ENCODE data around the gene PIGS. TPM values are rescaled to one million over a fixed set of nuclear protein-coding genes. Genes with fewer than 3 reads are reported as not detected.

PIGS gene
- total and polyA plus RNA-seq, 9 of the 15 experiments (the other 6 are each of a cell fraction or from before 2014, with no cell fraction given): 47.5 to 138 (median 57.6) TPM

- H3K79me2 ChIP-seq (ENCODE audit: control insufficient read depth, insufficient read depth, low read length): 0 out of 3 replicates have a peak, but pooled peaks cover 2% of the 10 kb centered on the region
- H3K4me1 ChIP-seq (replicated peaks in 1 of 2; ENCODE audit: control insufficient read depth in 2 of 2, insufficient read depth in 2 of 2, low read length in 2 of 2): no peaks in the 10 kb centered on the region
- in situ Hi-C loops (cut with MboI) (no loop called here), intact Hi-C loops (cut with micrococcal nuclease) (no loop called here)
- ATAC-seq (no peak), DNase-seq (ENCODE audit: extremely low read depth in 1 of 4, low spot score in 3 of 4) (no peak), FAIRE-seq (no peak)
- TF ChIP-seq ZHX1 (conservative IDR thresholded peaks at IDR 0.05; ENCODE audit: low read length) (no peak), ZNF445 (CRISPR knock-in tag; IDR thresholded peaks at IDR 0.05; ENCODE audit: low read depth) (no peak), SOX6 (IDR thresholded peaks at IDR 0.05) (no peak), GABPB1 (CRISPR knock-in tag; IDR thresholded peaks at IDR 0.05) (no peak), TOE1 (IDR thresholded peaks at IDR 0.05; ENCODE audit: borderline replicate concordance) (no peak), TOE1 (CRISPR knock-in tag; IDR thresholded peaks at IDR 0.05; ENCODE audit: borderline replicate concordance, low read depth) (no peak)
- ChIA-PET CTCF (ENCODE audit: low intra/inter-chr PET ratio) (no interaction called here), POLR2A (interaction anchor here (0.6 to 16.7 kb wide), 6 partner anchors 8 to 243 kb away, joined by 3 to 274 read pairs (median 6); partner anchors contain the start of genes ALDOC, PIGS and SPAG5)
- H3K9me3 ChIP-seq (replicated peaks; ENCODE audit: control insufficient read depth, insufficient read depth, low read depth, low read length): no peaks in the 10 kb centered on the region
- no peaks in the 10 kb centered on the region for H3K27me3 ChIP-seq (ENCODE audit: control insufficient read depth in 2 of 2, insufficient read depth in 2 of 2, low read length in 2 of 2)
- H4K20me1 ChIP-seq (replicated peaks; ENCODE audit: control insufficient read depth, insufficient read depth, low read length): no peaks in the 10 kb centered on the region
- no peak overlapping the region for H3K4me3 ChIP-seq
- BruUV-seq (replicated peaks): no TSS peak
- no peak overlapping the region for H3K27ac ChIP-seq (ENCODE audit: extremely low read depth, low read depth, low read length)
- no peak overlapping the region for H3K9ac ChIP-seq (ENCODE audit: insufficient read depth in 1 of 2, low read depth in 2 of 2, low read length in 2 of 2)
- H2AFZ ChIP-seq (ENCODE audit: low read depth, low read length): no peak overlapping the region
- peaks cover 93% of the 10 kb centered on the region for H3K36me3 ChIP-seq (ENCODE audit: control insufficient read depth, insufficient read depth, low read length)
- WGBS (ENCODE audit: insufficient coverage, low coverage, missing lambda C conversion rate): 89% methylated on average over 3 of the region's 3 CpGs
- H3K9me1 ChIP-seq (ENCODE audit: control insufficient read depth, insufficient read depth, low read length): peaks cover 3% of the 10 kb centered on the region
- no peak overlapping the region for H3K4me2 ChIP-seq (ENCODE audit: insufficient read depth, low read length)
These were observed 13.1 kb upstream of the PIGS start for GRCh38 chr17:28584434-28584833.
